GM12878 (cell line): ENCODE data around the gene JADE2. TPM values are rescaled to one million over a fixed set of nuclear protein-coding genes. Genes with fewer than 3 reads are reported as not detected.

ENCODE experiments used
- ATF2 ChIP-seq: IDR thresholded peaks from 2 replicates; pipeline ENCODE4 v1.6.1; 2012; ENCODE audit warnings: low read length, inconsistent platforms
- BHLHE40 ChIP-seq, 2 experiments: fragments of 450-650 bp in 1 of 2; IDR thresholded peaks; 2 replicates each; pipeline ENCODE4 v1.6.1; 2011 to 2017; ENCODE audit warnings: low read depth in 2 of 2, borderline replicate concordance in 1 of 2, improper control_type of control experiment in 1 of 2, low read length in 1 of 2, mild to moderate bottlenecking in 1 of 2
- BMI1 ChIP-seq: fragments of 450-650 bp; IDR thresholded peaks from 2 replicates; pipeline ENCODE4 v1.6.1; 2016; ENCODE audit warnings: mild to moderate bottlenecking, moderate library complexity, borderline replicate concordance
- CEBPB ChIP-seq, 2 experiments: fragments of 150-350 bp in 1 of 2; IDR thresholded peaks; 2 replicates each; pipeline ENCODE4 v1.6.1; 2012 to 2014; ENCODE audit warnings: low read depth in 2 of 2, low read length in 2 of 2, borderline replicate concordance in 1 of 2, inconsistent platforms in 1 of 2
- CHD1 ChIP-seq: IDR thresholded peaks from 2 replicates; pipeline ENCODE4 v1.6.1; 2012; ENCODE audit warnings: low read depth, low read length, improper control_type of control experiment
- E2F8 ChIP-seq: fragments of 450-650 bp; IDR thresholded peaks from 2 replicates; pipeline ENCODE4 v1.6.1; 2018; ENCODE audit warnings: mild to moderate bottlenecking, low read depth, moderate library complexity; ENCODE audit not compliant: partially characterized antibody
- EGR1 ChIP-seq, 2 experiments: IDR thresholded peaks; 1 replicate in 1 of 2; 2 replicates in 1 of 2; pipeline ENCODE4 v1.6.1; 2011 to 2012; ENCODE audit warnings: low read depth in 2 of 2, low read length in 2 of 2, borderline replicate concordance in 1 of 2, mild to moderate bottlenecking in 1 of 2, moderate library complexity in 1 of 2
- EP300 ChIP-seq, 2 experiments: fragments of 150-350 bp in 1 of 2; IDR thresholded peaks; 2 replicates each; pipeline ENCODE4 v1.6.1; 2011 to 2012; ENCODE audit warnings: low read depth in 2 of 2, low read length in 2 of 2, borderline replicate concordance in 1 of 2, improper control_type of control experiment in 1 of 2, inconsistent platforms in 1 of 2; ENCODE audit not compliant: control insufficient read depth in 1 of 2
- ESRRA ChIP-seq: IDR thresholded peaks from 2 replicates; pipeline ENCODE4 v1.6.1; 2012; ENCODE audit warnings: mild to moderate bottlenecking, low read length, improper control_type of control experiment
- IKZF2 ChIP-seq, 2 experiments: fragments of 450-650 bp; IDR thresholded peaks; 2 replicates each; pipeline ENCODE4 v1.6.1; 2017; ENCODE audit warnings: mild to moderate bottlenecking in 2 of 2, moderate library complexity in 2 of 2
- IRF4 ChIP-seq: IDR thresholded peaks from 2 replicates; pipeline ENCODE4 v1.6.1; 2011; ENCODE audit warnings: low read depth, low read length
- JUND ChIP-seq: IDR thresholded peaks from 2 replicates; pipeline ENCODE4 v1.6.1; 2012; ENCODE audit warnings: low read depth, mild to moderate bottlenecking, low read length, improper control_type of control experiment, moderate library complexity
- MEF2B ChIP-seq: fragments of 450-650 bp; IDR thresholded peaks from 2 replicates; pipeline ENCODE4 v1.6.1; 2018; ENCODE audit warnings: mild to moderate bottlenecking, moderate library complexity; ENCODE audit not compliant: partially characterized antibody, poor library complexity, severe bottlenecking
- MLLT1 ChIP-seq: fragments of 450-650 bp; IDR thresholded peaks from 2 replicates; pipeline ENCODE4 v1.6.1; 2016; ENCODE audit warnings: mild to moderate bottlenecking
- MTA2 ChIP-seq: fragments of 450-650 bp; IDR thresholded peaks from 2 replicates; pipeline ENCODE4 v1.6.1; 2016; ENCODE audit warnings: low read depth, mild to moderate bottlenecking, moderate library complexity
- MXI1 ChIP-seq: fragments of 150-350 bp; IDR thresholded peaks from 2 replicates; pipeline ENCODE4 v1.6.1; 2011; ENCODE audit warnings: low read depth, mild to moderate bottlenecking, inconsistent platforms, low read length, improper control_type of control experiment
- NFYB ChIP-seq: IDR thresholded peaks from 2 replicates; pipeline ENCODE4 v1.6.1; 2011; ENCODE audit warnings: low read depth, mild to moderate bottlenecking, low read length, improper control_type of control experiment, moderate library complexity; ENCODE audit not compliant: insufficient read depth
- NR2C1 ChIP-seq: fragments of 450-650 bp; IDR thresholded peaks from 2 replicates; pipeline ENCODE4 v1.6.1; 2017; ENCODE audit warnings: antibody characterized with exemption, mild to moderate bottlenecking, moderate library complexity
- NR2F1 ChIP-seq: fragments of 450-650 bp; conservative IDR thresholded peaks from 2 replicates; pipeline ENCODE4 v1.6.1; 2017; ENCODE audit warnings: mild to moderate bottlenecking
- RB1 ChIP-seq: fragments of 450-650 bp; formaldehyde crosslinking; IDR thresholded peaks from 2 replicates; pipeline ENCODE4 v1.6.1; 2017; ENCODE audit warnings: mild to moderate bottlenecking, borderline replicate concordance
- SIN3A ChIP-seq: IDR thresholded peaks from 2 replicates; pipeline ENCODE4 v1.6.1; 2012; ENCODE audit warnings: low read depth, low read length, improper control_type of control experiment
- SMAD5 ChIP-seq: IDR thresholded peaks from 2 replicates; pipeline ENCODE4 v1.6.1; 2016; ENCODE audit warnings: antibody characterized with exemption, low read depth
- SUZ12 ChIP-seq: fragments of 200-600 bp; sonication (generic); IDR thresholded peaks from one replicate; pipeline ENCODE4 v1.6.1; 2018; ENCODE audit warnings: antibody characterized with exemption, mild to moderate bottlenecking; ENCODE audit not compliant: unreplicated experiment
- TARDBP ChIP-seq: IDR thresholded peaks from 2 replicates; pipeline ENCODE4 v1.6.1; 2016; ENCODE audit warnings: borderline replicate concordance
- ZBED1 ChIP-seq: IDR thresholded peaks from 2 replicates; pipeline ENCODE4 v1.6.1; 2016; ENCODE audit warnings: borderline replicate concordance
- ZNF622 ChIP-seq: fragments of 450-650 bp; IDR thresholded peaks from 2 replicates; pipeline ENCODE4 v1.6.1; 2017; ENCODE audit warnings: mild to moderate bottlenecking, inconsistent platforms
- ZZZ3 ChIP-seq: IDR thresholded peaks from 2 replicates; pipeline ENCODE4 v1.6.1; 2011; ENCODE audit warnings: low read depth; ENCODE audit not compliant: control insufficient read depth, insufficient read length
- polyA plus RNA-seq, 11 experiments: library from polyadenylated mRNA; depleted of rRNA in 4 of 11; unstranded in 6 of 11; stranded (reverse) in 5 of 11; fragments of >200 nt; fragmentation: Nextera tagmentation in 4 of 11; fragmentation: Illumina TruSeq in 1 of 11; extraction: Ambion mirVana in 4 of 11; extraction: Trizol in 1 of 11; gene quantifications; 1 replicate in 1 of 11; 2 replicates in 10 of 11; pipeline versions ENCODE4 v1.2.1 to v1.2.3, GENCODE V29; 2011 to 2016; ENCODE audit warnings: inconsistent platforms in 2 of 11, missing spikeins in 2 of 11, low read depth in 1 of 11
- total RNA-seq, 4 experiments: library from RNA; depleted of rRNA in 3 of 4; stranded (reverse); fragments of >200 nt in 3 of 4; fragmentation: Illumina TruSeq in 1 of 4; extraction: Trizol in 1 of 4; gene quantifications; 2 replicates each; pipeline versions ENCODE4 v1.2.1 to v1.2.3, GENCODE V29; 2013 to 2021

Gene JADE2
- total and polyA plus RNA-seq, 10 of the 15 experiments (the other 5 are each of a cell fraction or from before 2014, with no cell fraction given): 1.5 to 67.0 (median 22.4) TPM

GRCh38 chr5:134592141-134592746 lies 66.8 kb downstream of the JADE2 start (continued):
- TF ChIP-seq ATF2 (no peak), NR2F1 (no peak), EGR1 (IDR thresholded peaks at IDR 0.05; ENCODE audit: borderline replicate concordance in 1 of 2, low read depth in 2 of 2, low read length in 2 of 2) (no peak), E2F8 (no peak), SIN3A (0 out of 2 replicates have a peak, but pooled peaks have one; percentile 44), RB1 (no peak), MXI1 (peak; percentile 44; the same call in 1 of the 2 replicates), MLLT1 (peak; percentile 99), ZBED1 (no peak), ZZZ3 (no peak), IKZF2 (IDR thresholded peaks at IDR 0.05) (no peak), ZNF622 (no peak), SUZ12 (no peak), MEF2B (no peak), JUND (no peak), BHLHE40 (IDR thresholded peaks at IDR 0.05; ENCODE audit: borderline replicate concordance in 1 of 2, low read depth in 2 of 2, low read length in 1 of 2) (peak; percentile 18 to 23; a peak in 1 of 4 replicates), SMAD5 (no peak), IRF4 (no peak), TARDBP (no peak), MTA2 (no peak), NFYB (no peak), CEBPB (IDR thresholded peaks at IDR 0.05; ENCODE audit: borderline replicate concordance in 1 of 2, low read depth in 2 of 2, low read length in 2 of 2) (no peak), BMI1 (no peak), ESRRA (no peak), EP300 (IDR thresholded peaks at IDR 0.05; ENCODE audit: borderline replicate concordance in 1 of 2, control insufficient read depth in 1 of 2, low read depth in 2 of 2, low read length in 2 of 2) (peak in 1 of 2 experiments; percentile 39; a peak in 1 of 4 replicates), CHD1 (no peak), NR2C1 (no peak)
